Skeletal muscle satellite cell (primary cell): Measurements from ENCODE around the gene DTD1.

Source experiments
- H3K27me3 ChIP-seq: 2 replicates; pipeline ENCODE4 v1.7.0; 2013; ENCODE audit warnings: low read length; ENCODE audit not compliant: control insufficient read depth, insufficient read depth
- H3K36me3 ChIP-seq: 2 replicates; pipeline ENCODE4 v1.7.0; 2013; ENCODE audit warnings: mild to moderate bottlenecking, control low read depth, low read length; ENCODE audit not compliant: insufficient read depth
- H3K4me1 ChIP-seq: 2 replicates; pipeline ENCODE4 v1.7.0; 2013; ENCODE audit warnings: low read length; ENCODE audit not compliant: control insufficient read depth, insufficient read depth
- H3K4me2 ChIP-seq: 2 replicates; pipeline ENCODE4 v1.7.0; 2013; ENCODE audit warnings: mild to moderate bottlenecking, low read length
- H3K4me3 ChIP-seq: 2 replicates; pipeline ENCODE4 v1.7.0; 2013; ENCODE audit warnings: low read length
- H3K9ac ChIP-seq: 2 replicates; pipeline ENCODE4 v1.7.0; 2013; ENCODE audit warnings: mild to moderate bottlenecking, low read depth, low read length, moderate library complexity
- H3K9me3 ChIP-seq: replicated peaks from 2 replicates; pipeline ENCODE4 v1.7.0; 2013; ENCODE audit warnings: mild to moderate bottlenecking, control low read depth, low read length

Gene DTD1

DNA sequence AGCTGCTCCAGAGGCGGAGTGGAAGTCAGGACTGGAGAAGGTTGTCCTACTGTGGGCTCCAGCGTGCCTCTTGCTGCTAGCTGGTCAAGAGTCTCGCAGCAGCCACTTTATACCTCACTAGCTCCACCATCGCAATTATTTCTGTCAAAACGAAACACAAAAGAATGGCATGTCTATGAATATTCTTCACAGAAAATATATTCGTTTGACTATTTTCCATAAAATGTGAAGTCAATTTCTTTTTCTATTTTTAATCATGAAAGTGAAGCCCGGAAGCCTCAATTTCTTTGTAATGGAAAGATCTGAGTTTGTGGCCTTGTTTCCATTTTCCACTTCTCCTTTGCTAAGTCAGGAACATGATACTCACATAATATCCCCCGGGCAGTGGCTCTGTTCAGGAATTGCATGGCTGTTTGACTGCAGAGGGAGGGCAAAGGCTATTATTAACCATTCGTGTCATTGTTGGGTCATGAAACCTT lies 51.7 kb downstream of the DTD1 start:
- no peaks in the 10 kb centered on the region for H3K9me3 ChIP-seq
- no peaks in the 10 kb centered on the region for H3K4me1 ChIP-seq
- no peaks in the 10 kb centered on the region for H3K27me3 ChIP-seq

DNA sequence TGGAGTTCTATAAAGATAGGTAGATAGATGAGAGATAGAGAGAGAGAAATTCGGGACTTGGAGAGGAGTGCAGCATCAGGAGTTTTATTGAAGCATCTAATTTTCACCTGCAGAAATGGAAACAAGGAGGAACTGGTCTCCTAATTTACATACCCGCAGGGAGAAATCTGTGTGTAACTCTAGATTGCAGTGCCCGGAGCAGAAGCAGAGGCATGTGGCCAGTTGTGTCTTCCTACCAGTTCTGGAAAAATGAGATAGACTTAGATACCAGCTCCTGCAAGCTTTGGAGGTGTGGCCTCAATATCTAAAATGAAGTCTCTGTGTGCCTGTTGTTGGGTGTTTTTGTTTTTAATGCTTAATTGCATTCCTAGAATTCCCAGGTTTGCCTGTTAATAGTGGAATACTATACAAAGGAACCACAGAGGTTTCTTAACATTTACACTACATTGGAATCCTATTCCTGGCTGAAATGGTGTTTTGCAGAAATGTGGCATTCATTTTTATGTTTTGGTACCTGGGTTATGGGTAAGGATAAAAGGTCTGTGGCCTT lies 57.4 kb downstream of the DTD1 start:
- no peaks in the 10 kb centered on the region for H3K9me3 ChIP-seq
- H3K4me3 ChIP-seq, result no peak overlapping the region
- no peaks in the 10 kb centered on the region for H3K27me3 ChIP-seq
- peaks cover 2% of the 10 kb centered on the region for H3K36me3 ChIP-seq
- no peak overlapping the region for H3K4me2 ChIP-seq
- peaks cover 3% of the 10 kb centered on the region for H3K4me1 ChIP-seq
- no peak overlapping the region for H3K9ac ChIP-seq

More for the DNA sequence above, 51.7 kb downstream of the DTD1 start:
- no peak overlapping the region for H3K4me3 ChIP-seq
- H3K36me3 ChIP-seq, result no peaks in the 10 kb centered on the region
- no peak overlapping the region for H3K9ac ChIP-seq
- H3K4me2 ChIP-seq, result no peak overlapping the region

DNA sequence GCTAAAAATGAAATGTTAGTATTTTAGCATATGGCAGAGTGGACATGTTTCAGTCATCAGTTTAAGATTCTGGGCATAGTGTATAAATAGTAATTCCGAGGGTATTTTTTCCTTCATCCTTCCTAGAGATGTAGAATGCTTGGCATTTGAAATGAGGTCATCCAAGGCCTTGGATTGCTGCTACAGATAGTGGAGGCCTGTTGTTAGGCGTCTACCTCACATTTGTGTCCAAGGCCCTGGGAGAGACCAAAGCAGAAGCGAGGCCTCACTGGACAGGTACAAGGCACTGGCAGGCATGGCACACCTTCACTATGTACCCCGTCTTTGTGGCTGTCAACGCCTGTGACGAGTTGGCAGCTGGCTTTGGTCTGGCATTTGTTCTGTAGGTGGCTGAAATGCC lies 58.0 kb downstream of the DTD1 start:
- Histone ChIP-seq H3K36me3 (peaks cover 2% of the 10 kb centered on the region), H3K4me1 (peaks cover 3% of the 10 kb centered on the region), H3K27me3 (no peaks in the 10 kb centered on the region), H3K9me3 (no peaks in the 10 kb centered on the region), H3K4me3 (no peak overlapping the region), H3K9ac (no peak overlapping the region), H3K4me2 (no peak overlapping the region)

DNA sequence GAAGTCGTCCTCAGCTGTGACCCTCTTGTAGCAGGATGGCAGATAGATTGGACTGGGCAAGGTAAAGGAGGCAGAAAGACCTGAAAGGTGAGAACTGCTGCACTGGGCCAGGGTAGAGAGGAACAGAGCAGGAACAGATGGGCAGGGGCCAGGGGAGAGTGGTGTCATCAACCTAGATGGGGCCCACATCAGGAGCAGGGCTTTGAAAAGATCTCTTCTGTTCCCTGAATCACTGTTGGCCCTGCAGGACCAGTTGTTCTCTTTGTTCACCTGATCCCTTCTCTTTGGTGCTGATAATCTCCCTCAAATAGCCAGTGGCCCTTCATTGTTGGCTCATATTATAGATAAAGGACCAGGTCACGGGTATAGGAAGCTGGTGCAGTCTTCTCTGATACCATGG lies 59.9 kb downstream of the DTD1 start:
- no peak overlapping the region for H3K4me2 ChIP-seq
- no peak overlapping the region for H3K4me3 ChIP-seq
- peaks cover 3% of the 10 kb centered on the region for H3K4me1 ChIP-seq

DNA sequence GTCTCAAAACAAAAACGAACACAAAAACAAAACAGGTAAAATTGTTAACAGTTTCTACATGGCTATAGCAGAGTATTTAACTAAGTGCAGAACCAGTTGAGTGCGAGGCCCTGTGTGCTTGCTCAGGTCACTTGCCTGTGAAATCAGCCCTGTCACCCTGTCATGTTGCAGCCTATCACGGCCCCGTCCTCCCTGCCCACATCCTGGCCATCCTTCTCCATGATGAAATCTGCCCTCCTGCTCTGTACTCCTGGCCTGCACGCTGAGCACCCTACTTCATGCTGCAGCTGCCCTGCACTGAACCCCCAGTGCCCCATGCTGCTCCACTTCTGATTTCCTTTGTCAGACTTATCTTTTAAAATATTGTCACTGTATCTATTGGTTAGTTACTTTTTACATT lies 62.4 kb downstream of the DTD1 start:
- Histone ChIP-seq H3K27me3 (no peaks in the 10 kb centered on the region), H3K4me2 (no peak overlapping the region), H3K9ac (no peak overlapping the region), H3K9me3 (no peaks in the 10 kb centered on the region), H3K4me1 (peaks cover 3% of the 10 kb centered on the region), H3K4me3 (no peak overlapping the region), H3K36me3 (peaks cover 2% of the 10 kb centered on the region)

More for the DNA sequence above, 59.9 kb downstream of the DTD1 start:
- Histone ChIP-seq H3K9me3 (no peaks in the 10 kb centered on the region), H3K9ac (no peak overlapping the region), H3K27me3 (no peaks in the 10 kb centered on the region), H3K36me3 (peaks cover 2% of the 10 kb centered on the region)

DNA sequence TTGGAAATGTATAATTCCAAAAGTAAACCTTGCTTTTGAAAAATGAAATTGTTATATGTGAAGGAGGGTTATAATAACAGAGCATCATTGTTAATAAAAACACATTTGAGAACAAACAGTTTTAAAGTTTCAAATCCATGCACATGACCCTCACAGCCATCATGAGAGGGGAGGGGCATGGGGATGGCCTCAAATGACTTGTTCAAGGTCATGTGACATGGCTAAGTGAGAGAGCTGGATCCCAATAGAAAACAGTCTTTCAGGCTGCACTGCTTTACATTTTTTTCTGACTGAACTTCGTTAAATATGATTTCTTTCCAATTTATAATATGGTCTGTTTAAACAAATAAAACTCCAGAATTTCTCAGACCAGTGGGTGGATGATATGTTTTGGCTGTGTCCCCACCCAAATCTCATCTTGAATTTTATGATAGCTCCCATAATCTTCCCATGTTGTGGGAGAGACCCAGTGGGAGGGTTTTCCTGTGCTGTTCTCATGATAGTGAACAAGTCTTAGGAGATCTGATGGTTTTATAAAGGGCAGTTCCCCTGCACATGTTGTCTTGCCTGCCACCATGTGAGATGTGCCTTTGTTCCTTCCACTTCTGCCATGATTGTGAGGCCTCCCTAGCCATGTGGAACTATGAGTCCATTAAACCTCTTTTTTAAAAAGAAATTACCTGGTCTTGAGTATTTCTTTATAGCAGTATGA lies 66.0 kb downstream of the DTD1 start:
- Histone ChIP-seq H3K9me3 (no peaks in the 10 kb centered on the region), H3K4me1 (peaks cover 6% of the 10 kb centered on the region), H3K36me3 (no peaks in the 10 kb centered on the region), H3K9ac (no peak overlapping the region), H3K4me2 (no peak overlapping the region), H3K27me3 (no peaks in the 10 kb centered on the region), H3K4me3 (no peak overlapping the region)

DNA sequence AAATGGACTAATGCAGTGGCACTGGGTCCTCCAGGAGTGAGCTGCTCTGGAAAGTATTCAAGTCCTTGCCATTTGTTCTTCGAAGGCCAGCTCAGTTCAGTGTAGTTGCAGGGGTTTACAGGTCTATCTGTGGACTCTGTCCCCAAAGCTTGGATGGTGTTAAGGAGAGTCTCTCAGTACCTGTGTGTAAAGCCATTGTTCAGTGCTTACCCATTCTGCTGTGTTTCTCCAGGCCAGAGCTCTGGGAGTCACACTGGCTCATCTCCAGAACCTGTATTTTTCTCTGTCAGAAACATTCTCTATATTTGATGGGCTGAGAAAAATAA lies 66.6 kb downstream of the DTD1 start:
- H3K4me1 ChIP-seq, result peaks cover 3% of the 10 kb centered on the region
- no peak overlapping the region for H3K4me3 ChIP-seq
- H3K4me2 ChIP-seq, result no peak overlapping the region
- no peaks in the 10 kb centered on the region for H3K36me3 ChIP-seq
- H3K9me3 ChIP-seq, result no peaks in the 10 kb centered on the region
- H3K9ac ChIP-seq, result no peak overlapping the region
- no peaks in the 10 kb centered on the region for H3K27me3 ChIP-seq

DNA sequence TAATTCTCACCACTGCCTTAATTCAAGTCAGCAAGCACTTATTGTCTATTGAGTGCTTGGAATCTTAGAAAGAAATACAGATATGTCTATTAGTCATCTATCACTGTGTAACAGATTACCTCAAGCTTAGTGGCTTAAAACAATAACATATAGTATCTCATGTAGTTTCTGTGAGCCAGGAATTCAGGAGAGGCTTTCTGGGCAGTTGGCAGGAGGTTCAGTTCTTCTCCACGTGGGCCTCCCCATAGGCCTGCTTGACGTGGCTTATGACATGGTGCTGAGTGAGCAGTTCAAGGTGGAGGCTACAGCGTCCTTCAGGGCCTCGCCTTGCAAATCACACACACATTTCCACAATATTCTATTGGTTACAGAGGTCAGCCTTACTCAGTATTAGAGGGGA lies 69.7 kb downstream of the DTD1 start:
- no peak overlapping the region for H3K4me3 ChIP-seq
- no peak overlapping the region for H3K9ac ChIP-seq
- H3K27me3 ChIP-seq, result no peaks in the 10 kb centered on the region
- peaks cover 3% of the 10 kb centered on the region for H3K4me1 ChIP-seq
- no peak overlapping the region for H3K4me2 ChIP-seq
- no peaks in the 10 kb centered on the region for H3K9me3 ChIP-seq
- H3K36me3 ChIP-seq, result no peaks in the 10 kb centered on the region

DNA sequence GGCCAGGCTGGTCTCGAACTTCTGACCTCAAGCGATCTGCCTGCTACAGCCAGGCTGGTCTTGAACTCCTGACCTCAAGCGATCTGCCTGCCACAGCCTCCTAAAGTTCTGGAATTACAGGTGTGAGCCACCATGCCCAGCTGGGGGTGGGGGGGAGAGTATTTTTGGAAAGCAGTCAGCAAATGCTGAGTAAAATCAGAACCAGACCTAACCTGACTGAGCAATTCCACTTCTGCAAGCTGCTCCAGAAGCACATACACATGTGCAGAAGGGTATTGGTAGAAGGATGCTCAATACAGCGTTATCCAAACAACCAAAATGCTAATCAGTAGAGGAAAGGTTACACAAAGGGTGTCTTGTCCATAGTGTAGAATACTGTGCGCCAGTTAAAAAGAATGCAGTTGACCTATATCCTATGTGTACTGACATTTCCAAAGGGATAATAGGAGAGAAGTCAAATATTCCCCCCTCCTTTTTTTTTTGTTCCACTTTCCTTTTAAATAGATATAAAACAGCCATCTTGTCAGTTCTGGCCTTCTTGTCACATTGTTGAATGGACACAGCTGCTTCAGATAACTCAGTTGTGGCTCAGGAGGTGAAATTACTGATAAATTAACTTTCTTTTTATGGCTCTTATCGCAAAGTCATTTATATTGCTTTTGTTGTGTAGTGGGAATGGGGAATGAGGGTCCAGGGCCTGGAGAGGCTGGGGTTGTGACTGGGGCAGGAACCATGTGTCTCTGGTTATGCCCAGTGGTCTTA lies 74.6 kb downstream of the DTD1 start:
- Histone ChIP-seq H3K36me3 (no peaks in the 10 kb centered on the region), H3K27me3 (no peaks in the 10 kb centered on the region)

DNA sequence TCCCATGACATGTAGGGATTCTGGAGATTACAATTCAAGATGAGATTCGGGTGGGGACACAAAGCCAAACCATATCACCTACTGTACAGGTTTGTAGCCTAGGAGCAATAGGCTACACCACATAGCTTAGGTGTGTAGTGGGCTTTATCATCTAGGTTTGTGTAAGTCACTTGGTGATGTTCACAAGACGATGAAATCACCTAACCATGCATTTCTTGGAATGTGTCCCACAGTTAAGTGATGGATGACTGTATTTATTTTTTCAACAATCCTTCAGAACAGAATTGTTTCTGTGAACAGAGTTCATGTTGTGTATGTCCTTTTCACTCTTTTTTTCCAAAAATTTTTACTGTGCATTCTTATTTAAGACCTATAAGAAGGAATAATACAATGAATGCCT lies 76.1 kb downstream of the DTD1 start:
- Histone ChIP-seq H3K4me1 (peaks cover 6% of the 10 kb centered on the region), H3K9me3 (no peaks in the 10 kb centered on the region), H3K4me3 (no peak overlapping the region), H3K9ac (no peak overlapping the region), H3K36me3 (no peaks in the 10 kb centered on the region), H3K27me3 (no peaks in the 10 kb centered on the region), H3K4me2 (no peak overlapping the region)

More for the DNA sequence above, 74.6 kb downstream of the DTD1 start:
- Histone ChIP-seq H3K9me3 (no peaks in the 10 kb centered on the region), H3K9ac (no peak overlapping the region), H3K4me3 (no peak overlapping the region), H3K4me1 (peaks cover 6% of the 10 kb centered on the region), H3K4me2 (no peak overlapping the region)

DNA sequence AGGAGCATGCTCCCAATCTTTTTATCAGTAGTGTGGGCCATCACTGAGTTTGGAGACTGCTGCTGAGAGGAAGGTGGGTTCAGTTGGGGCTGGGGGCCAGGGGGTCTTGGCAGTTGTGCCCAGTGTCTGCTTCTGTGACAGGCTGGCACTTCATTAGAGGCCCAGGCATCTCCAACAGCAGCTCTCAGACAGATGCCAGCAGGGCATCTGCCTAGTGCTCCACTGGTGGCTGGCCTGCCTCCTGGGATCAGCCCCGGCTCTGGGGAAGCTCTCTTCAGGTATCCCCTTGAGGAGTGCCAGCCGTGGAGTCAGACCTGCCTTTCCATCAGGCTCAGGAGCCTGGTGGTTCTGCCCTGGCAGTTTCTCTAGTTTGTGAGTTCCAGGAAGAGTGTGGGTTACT lies 77.3 kb downstream of the DTD1 start:
- Histone ChIP-seq H3K4me2 (no peak overlapping the region), H3K27me3 (no peaks in the 10 kb centered on the region), H3K9ac (no peak overlapping the region), H3K4me1 (peaks cover 6% of the 10 kb centered on the region), H3K36me3 (no peaks in the 10 kb centered on the region), H3K9me3 (no peaks in the 10 kb centered on the region), H3K4me3 (no peak overlapping the region)
